Measurements from ENCODE around the gene NHSL1. TPM values are rescaled to one million over a fixed set of nuclear protein-coding genes. Genes with fewer than 3 reads are reported as not detected.

Gene NHSL1
- polyA plus RNA-seq, 1 experiment = 10.5 TPM

- no peak for TF ChIP-seq CTCF (IDR thresholded peaks at IDR 0.05; ENCODE audit: low read depth, low read length)
- Histone ChIP-seq H3K4me3 (ENCODE audit: low read depth, low read length) (no peak overlapping the region), H3K27ac (ENCODE audit: low read depth, low read length) (no peak overlapping the region), H3K27me3 (ENCODE audit: control insufficient read depth, insufficient read depth, low read length) (no peaks in the 10 kb centered on the region), H3K9me3 (ENCODE audit: control insufficient read depth, insufficient read depth, low read length) (no peaks in the 10 kb centered on the region)
- CTCF ChIA-PET = interaction anchor here (1.6 kb wide), 1 partner anchor 8 kb away, joined by 4 read pairs; no protein-coding TSS in a partner anchor
- DNase-seq (ENCODE audit: low read depth, low spot score) = no peak
- POLR2A ChIA-PET = no interaction called here
Measured at GRCh38 chr6:138528956-138529355, 29.7 kb upstream of the NHSL1 start.

- no peaks in the 10 kb centered on the region for H3K9me3 ChIP-seq (ENCODE audit: control insufficient read depth, insufficient read depth, low read length)
- DNase-seq (ENCODE audit: low read depth, low spot score) = no peak
- no peak overlapping the region for H3K27ac ChIP-seq (ENCODE audit: low read depth, low read length)
- ChIA-PET CTCF (interaction anchor here (0.7 to 1.8 kb wide), 2 partner anchors 34 to 238 kb away, joined by 3 to 5 read pairs; no protein-coding TSS in a partner anchor), POLR2A (no interaction called here)
- H3K4me3 ChIP-seq (ENCODE audit: low read depth, low read length) = no peak overlapping the region
- TF ChIP-seq CTCF (IDR thresholded peaks at IDR 0.05; ENCODE audit: low read depth, low read length) = no peak
- H3K27me3 ChIP-seq (ENCODE audit: control insufficient read depth, insufficient read depth, low read length) = no peaks in the 10 kb centered on the region
Measured at GRCh38 chr6:138528137-138528536, 28.8 kb upstream of the NHSL1 start.

- DNase-seq (ENCODE audit: low read depth, low spot score) = no peak
- Histone ChIP-seq H3K4me3 (ENCODE audit: low read depth, low read length) (no peak overlapping the region), H3K9me3 (ENCODE audit: control insufficient read depth, insufficient read depth, low read length) (no peaks in the 10 kb centered on the region), H3K27ac (ENCODE audit: low read depth, low read length) (no peak overlapping the region), H3K27me3 (ENCODE audit: control insufficient read depth, insufficient read depth, low read length) (no peaks in the 10 kb centered on the region)
- no peak for TF ChIP-seq CTCF (IDR thresholded peaks at IDR 0.05; ENCODE audit: low read depth, low read length)
- POLR2A ChIA-PET = no interaction called here
- CTCF ChIA-PET = interaction anchor here (0.7 to 2.4 kb wide), 5 partner anchors 19 to 238 kb away, joined by 3 to 9 read pairs (median 6); no protein-coding TSS in a partner anchor
Measured at GRCh38 chr6:138527411-138528088, 28.3 kb upstream of the NHSL1 start.

GRCh38 chr6:138526822-138527235 is 27.5 kb upstream of the NHSL1 start:
- no peak for DNase-seq (ENCODE audit: low read depth, low spot score)
- ChIA-PET POLR2A (no interaction called here), CTCF (interaction anchor here (0.7 to 2.4 kb wide), 7 partner anchors 9 to 411 kb away, joined by 3 to 9 read pairs (median 5); no protein-coding TSS in a partner anchor)
- no peaks in the 10 kb centered on the region for H3K27me3 ChIP-seq (ENCODE audit: control insufficient read depth, insufficient read depth, low read length)
- no peaks in the 10 kb centered on the region for H3K9me3 ChIP-seq (ENCODE audit: control insufficient read depth, insufficient read depth, low read length)
- H3K4me3 ChIP-seq (ENCODE audit: low read depth, low read length) = no peak overlapping the region
- no peak overlapping the region for H3K27ac ChIP-seq (ENCODE audit: low read depth, low read length)
- no peak for TF ChIP-seq CTCF (IDR thresholded peaks at IDR 0.05; ENCODE audit: low read depth, low read length)

GRCh38 chr6:138525355-138525754 is 26.1 kb upstream of the NHSL1 start:
- CTCF ChIA-PET = interaction anchor here (0.5 to 2.4 kb wide), 4 partner anchors 13 to 77 kb away, joined by 3 to 12 read pairs (median 6); no protein-coding TSS in a partner anchor
- POLR2A ChIA-PET = no interaction called here

More at GRCh38 chr6:138525355-138525754, 26.1 kb upstream of the NHSL1 start:
- H3K4me3 ChIP-seq (ENCODE audit: low read depth, low read length) = no peak overlapping the region
- DNase-seq (ENCODE audit: low read depth, low spot score) = no peak
- H3K9me3 ChIP-seq (ENCODE audit: control insufficient read depth, insufficient read depth, low read length) = no peaks in the 10 kb centered on the region
- no peak overlapping the region for H3K27ac ChIP-seq (ENCODE audit: low read depth, low read length)
- H3K27me3 ChIP-seq (ENCODE audit: control insufficient read depth, insufficient read depth, low read length) = no peaks in the 10 kb centered on the region
- no peak for TF ChIP-seq CTCF (IDR thresholded peaks at IDR 0.05; ENCODE audit: low read depth, low read length)

All from AG04450 (cell line).